Measurements from ENCODE around the gene MYOZ2. TPM values are rescaled to one million over a fixed set of nuclear protein-coding genes. Genes with fewer than 3 reads are reported as not detected.

MYOZ2 gene
- total and polyA plus RNA-seq, 2 of the 13 experiments (the other 11 are each of a cell fraction or from before 2014, with no cell fraction given), result 0.03 TPM; not detected in 1

GRCh38 chr4:119212964-119213606 lies 77.5 kb downstream of the MYOZ2 start (continued):
- no peak for TF ChIP-seq STAT6 (CRISPR knock-in tag; IDR thresholded peaks at IDR 0.05; ENCODE audit: borderline replicate concordance)
- no peak; the same call in 1 of the 2 replicates for TF ChIP-seq ZNF616 (CRISPR knock-in tag; IDR thresholded peaks at IDR 0.05; ENCODE audit: low read depth)
- peak; percentile 49; the same call in 1 of the 2 replicates for TF ChIP-seq HIC2 (CRISPR knock-in tag; IDR thresholded peaks at IDR 0.05; ENCODE audit: low read depth)
- no peak for TF ChIP-seq ZNF101 (CRISPR knock-in tag; IDR thresholded peaks at IDR 0.05; ENCODE audit: borderline replicate concordance, low read depth)
- no peak for TF ChIP-seq MIXL1 (CRISPR knock-in tag; IDR thresholded peaks at IDR 0.05)
- no peak for TF ChIP-seq FOXA3 (CRISPR knock-in tag; IDR thresholded peaks at IDR 0.05)
- no peak for TF ChIP-seq ATM (IDR thresholded peaks at IDR 0.05; ENCODE audit: borderline replicate concordance)
- TF ChIP-seq FOXJ3 (CRISPR knock-in tag; IDR thresholded peaks at IDR 0.05; ENCODE audit: borderline replicate concordance), result no peak
- no peak; the same call in 1 of the 2 replicates for TF ChIP-seq GFI1 (CRISPR knock-in tag; IDR thresholded peaks at IDR 0.05; ENCODE audit: borderline replicate concordance)
- no peak for TF ChIP-seq NCOR1 (IDR thresholded peaks at IDR 0.05; ENCODE audit: borderline replicate concordance, low read length)
- no peak for TF ChIP-seq ZNF891 (CRISPR knock-in tag; IDR thresholded peaks at IDR 0.05)
- TF ChIP-seq EZH2 (conservative IDR thresholded peaks at IDR 0.05; ENCODE audit: low read depth, low read length), result no peak
- no peak for TF ChIP-seq ZHX1 (CRISPR knock-in tag; IDR thresholded peaks at IDR 0.05; ENCODE audit: low read depth)
- no peak for TF ChIP-seq IRX3 (CRISPR knock-in tag; IDR thresholded peaks at IDR 0.05; ENCODE audit: borderline replicate concordance, low read depth)
- TF ChIP-seq RORA (CRISPR knock-in tag; IDR thresholded peaks at IDR 0.05), result no peak
- no peak for TF ChIP-seq ARID2 (CRISPR knock-in tag; IDR thresholded peaks at IDR 0.05; ENCODE audit: borderline replicate concordance)
- TF ChIP-seq IRF9 (CRISPR knock-in tag; IDR thresholded peaks at IDR 0.05; ENCODE audit: borderline replicate concordance), result no peak
- no peak for TF ChIP-seq ZZZ3 (CRISPR knock-in tag; IDR thresholded peaks at IDR 0.05; ENCODE audit: borderline replicate concordance)
- no peak for TF ChIP-seq ZNF576 (CRISPR knock-in tag; IDR thresholded peaks at IDR 0.05)
- TF ChIP-seq NFIB (CRISPR knock-in tag; IDR thresholded peaks at IDR 0.05; ENCODE audit: borderline replicate concordance), result no peak

All from HepG2 (cell line).